H1 (cell line): ENCODE measurements around the gene RUVBL1. TPM values are rescaled to one million over a fixed set of nuclear protein-coding genes. Genes with fewer than 3 reads are reported as not detected.

ENCODE experiments used
- CTCF ChIA-PET: fragments of 300-600 bp; sonication (Branson Sonifier 250); formaldehyde crosslinking; loops from one replicate; lab custom pipeline; 2021; ENCODE audit not compliant: partially characterized antibody; lab: Charles Lee
- POLR2A ChIA-PET: fragments of 300-600 bp; sonication (Branson Sonifier 250); formaldehyde crosslinking; loops from one replicate; lab custom pipeline; 2021; ENCODE audit warnings: inconsistent platforms; ENCODE audit not compliant: partially characterized antibody; lab: Charles Lee
- DNase-seq, 2 experiments: peaks; one replicate each; pipeline versions ENCODE4 v3.0.0 to v3.0.0-alpha.2; 2010 to 2022; ENCODE audit warnings: low spot score in 2 of 2, low read depth in 1 of 2, mixed read lengths in 1 of 2
- FAIRE-seq: peaks from 2 replicates; lab custom pipeline; 2011; peaks lifted over from hg19 to GRCh38; lab: Jason Lieb, UNC
- H2AFZ ChIP-seq: 2 replicates; pipeline ENCODE4 v1.8.1; 2012; ENCODE audit warnings: low read length, inconsistent platforms
- H2AK5ac ChIP-seq: 2 replicates; pipeline ENCODE4 v1.6.1; 2013; ENCODE audit warnings: low read depth, low read length
- H2BK120ac ChIP-seq: replicated peaks from 2 replicates; pipeline ENCODE3; 2013; ENCODE audit warnings: low read depth, low read length, inconsistent platforms
- H2BK12ac ChIP-seq: 2 replicates; pipeline ENCODE4 v1.6.1; 2013; ENCODE audit warnings: low read depth, low read length
- H2BK15ac ChIP-seq: 2 replicates; pipeline ENCODE4 v1.6.1; 2013; ENCODE audit warnings: low read length
- H2BK20ac ChIP-seq: 2 replicates; pipeline ENCODE4 v1.6.1; 2013; ENCODE audit warnings: low read length
- H2BK5ac ChIP-seq: 2 replicates; pipeline ENCODE4 v1.6.1; 2013; ENCODE audit warnings: low read depth, low read length
- H3K14ac ChIP-seq: 2 replicates; pipeline ENCODE4 v1.6.1; 2013; ENCODE audit warnings: inconsistent platforms; ENCODE audit not compliant: insufficient read length
- H3K18ac ChIP-seq: 2 replicates; pipeline ENCODE4 v1.6.1; 2013; ENCODE audit warnings: low read length; ENCODE audit errors: extremely low read depth
- H3K23ac ChIP-seq: 2 replicates; pipeline ENCODE4 v1.6.1; 2013; ENCODE audit warnings: inconsistent platforms; ENCODE audit not compliant: insufficient read length
- H3K23me2 ChIP-seq: 2 replicates; pipeline ENCODE4 v1.6.1; 2013; ENCODE audit warnings: low read depth, low read length
- H3K27ac ChIP-seq: 2 replicates; pipeline ENCODE4 v1.6.1; 2011; ENCODE audit warnings: low read depth, low read length, inconsistent platforms
- H3K27me3 ChIP-seq, 4 experiments: replicated peaks in 1 of 4; 1 replicate in 1 of 4; 2 replicates in 3 of 4; pipeline versions ENCODE4 v1.6.1 to v1.8.1; 2011 to 2013; ENCODE audit warnings: low read length in 3 of 4, mild to moderate bottlenecking in 3 of 4, inconsistent platforms in 2 of 4, mixed read lengths in 2 of 4, moderate library complexity in 1 of 4; ENCODE audit not compliant: control insufficient read depth in 3 of 4, insufficient read depth in 3 of 4; ENCODE audit errors: extremely low read depth in 1 of 4
- H3K36me3 ChIP-seq, 4 experiments: 2 replicates each; pipeline versions ENCODE4 v1.6.1 to v1.8.1; 2011 to 2013; ENCODE audit warnings: mild to moderate bottlenecking in 4 of 4, low read length in 3 of 4, moderate library complexity in 2 of 4, control low read depth in 1 of 4, inconsistent platforms in 1 of 4; ENCODE audit not compliant: insufficient read depth in 4 of 4, control insufficient read depth in 2 of 4
- H3K4ac ChIP-seq: replicated peaks from 2 replicates; pipeline ENCODE3; 2013; ENCODE audit warnings: low read length, low read depth, mixed read lengths, inconsistent platforms; ENCODE audit not compliant: insufficient read length
- H3K4me1 ChIP-seq, 4 experiments: replicated peaks in 1 of 4; 1 replicate in 1 of 4; 2 replicates in 3 of 4; pipeline versions ENCODE4 v1.6.1 to v1.8.1; 2011 to 2013; ENCODE audit warnings: low read length in 3 of 4, inconsistent platforms in 2 of 4, mixed read lengths in 1 of 4; ENCODE audit not compliant: insufficient read depth in 4 of 4, control insufficient read depth in 3 of 4
- H3K4me2 ChIP-seq, 2 experiments: 2 replicates each; pipeline versions ENCODE4 v1.6.1 to v1.8.1; 2011 to 2013; ENCODE audit warnings: low read depth in 2 of 2, low read length in 2 of 2, control low read depth in 1 of 2, inconsistent platforms in 1 of 2, mild to moderate bottlenecking in 1 of 2; ENCODE audit not compliant: insufficient read depth in 1 of 2
- H3K4me3 ChIP-seq, 4 experiments: fragments of 200-600, 300-600 bp in 1 of 4; sonication (generic), shearing (Covaris generic), sonication (Bioruptor Twin) in 1 of 4; 2 replicates each; pipeline versions ENCODE4 v1.5.1 to v1.8.1; 2011 to 2016; ENCODE audit warnings: low read length in 4 of 4, low read depth in 3 of 4, control low read depth in 2 of 4, inconsistent platforms in 2 of 4, mild to moderate bottlenecking in 2 of 4, mixed read lengths in 1 of 4, moderate library complexity in 1 of 4; ENCODE audit not compliant: insufficient read depth in 2 of 4; ENCODE audit errors: extremely low read depth in 1 of 4
- H3K56ac ChIP-seq: replicated peaks from 2 replicates; pipeline ENCODE3; 2013; ENCODE audit warnings: low read depth, mild to moderate bottlenecking, mixed read lengths, low read length, inconsistent platforms; ENCODE audit not compliant: insufficient read length
- H3K79me1 ChIP-seq: 2 replicates; pipeline ENCODE4 v1.6.1; 2013; ENCODE audit warnings: low read depth, low read length, control low read depth
- H3K79me2 ChIP-seq, 2 experiments: 2 replicates each; pipeline versions ENCODE4 v1.6.1 to v1.8.1; 2012 to 2013; ENCODE audit warnings: low read length in 2 of 2, mild to moderate bottlenecking in 2 of 2, inconsistent platforms in 1 of 2; ENCODE audit not compliant: insufficient read depth in 2 of 2, control insufficient read depth in 1 of 2
- H3K9ac ChIP-seq, 4 experiments: replicated peaks in 1 of 4; 1 replicate in 1 of 4; 2 replicates in 3 of 4; pipeline versions ENCODE4 v1.6.1 to v1.8.1; 2011 to 2013; ENCODE audit warnings: low read depth in 3 of 4, low read length in 3 of 4, control low read depth in 2 of 4, mild to moderate bottlenecking in 2 of 4, moderate library complexity in 2 of 4, inconsistent platforms in 1 of 4; ENCODE audit errors: extremely low read depth in 1 of 4
- H3K9me3 ChIP-seq, 2 experiments: 2 replicates each; pipeline versions ENCODE4 v1.6.1 to v1.8.1; 2012 to 2013; ENCODE audit warnings: mild to moderate bottlenecking in 2 of 2, moderate library complexity in 2 of 2, control low read depth in 1 of 2, inconsistent platforms in 1 of 2, low read depth in 1 of 2, low read length in 1 of 2, mixed read lengths in 1 of 2; ENCODE audit not compliant: insufficient read depth in 2 of 2
- H4K20me1 ChIP-seq, 2 experiments: replicated peaks in 1 of 2; 2 replicates each; pipeline versions ENCODE3 to v1.8.1; 2011 to 2013; ENCODE audit warnings: inconsistent platforms in 2 of 2, low read length in 2 of 2, mild to moderate bottlenecking in 1 of 2; ENCODE audit not compliant: insufficient read depth in 2 of 2, control insufficient read depth in 1 of 2
- H4K5ac ChIP-seq: 2 replicates; pipeline ENCODE4 v1.6.1; 2013; ENCODE audit warnings: low read length, low read depth, mixed read lengths, inconsistent platforms; ENCODE audit not compliant: insufficient read length
- H4K8ac ChIP-seq: 2 replicates; pipeline ENCODE4 v1.8.0; 2013; ENCODE audit warnings: mild to moderate bottlenecking, moderate library complexity, low read length, inconsistent platforms; ENCODE audit not compliant: insufficient read depth; ENCODE audit errors: extremely low read depth
- H4K91ac ChIP-seq: replicated peaks from 2 replicates; pipeline ENCODE3; 2013; ENCODE audit warnings: low read length, mixed read lengths, inconsistent platforms; ENCODE audit not compliant: insufficient read length
- BACH1 ChIP-seq: IDR thresholded peaks from 2 replicates; pipeline ENCODE4 v1.6.1; 2012; ENCODE audit warnings: low read length, improper control_type of control experiment
- CHD2 ChIP-seq: IDR thresholded peaks from 2 replicates; pipeline ENCODE4 v1.6.1; 2012; ENCODE audit warnings: low read length, improper control_type of control experiment
- E2F6 ChIP-seq: IDR thresholded peaks from 2 replicates; pipeline ENCODE4 v1.6.1; 2012; ENCODE audit warnings: inconsistent platforms
- EGR1 ChIP-seq: IDR thresholded peaks from 2 replicates; pipeline ENCODE4 v1.6.1; 2011; ENCODE audit warnings: low read depth, low read length, borderline replicate concordance
- GABPA ChIP-seq: IDR thresholded peaks from 2 replicates; pipeline ENCODE4 v1.6.1; 2011; ENCODE audit warnings: mild to moderate bottlenecking, low read length, moderate library complexity, borderline replicate concordance; ENCODE audit not compliant: insufficient read depth
- GTF2F1 ChIP-seq: IDR thresholded peaks from 2 replicates; pipeline ENCODE4 v1.6.1; 2012; ENCODE audit warnings: low read depth, low read length, improper control_type of control experiment, borderline replicate concordance
- MAFK ChIP-seq: IDR thresholded peaks from 2 replicates; pipeline ENCODE4 v1.6.1; 2012; ENCODE audit warnings: low read depth, mild to moderate bottlenecking, improper control_type of control experiment, low read length
- RBBP5 ChIP-seq: IDR thresholded peaks from 2 replicates; pipeline ENCODE4 v1.7.1; 2012; ENCODE audit warnings: low read depth, mild to moderate bottlenecking, inconsistent platforms, low read length, moderate library complexity, borderline replicate concordance
- RXRA ChIP-seq: IDR thresholded peaks from 2 replicates; pipeline ENCODE4 v1.6.1; 2011; ENCODE audit warnings: low read depth, mild to moderate bottlenecking, low read length, moderate library complexity; ENCODE audit not compliant: insufficient read depth
- SAP30 ChIP-seq: fragments of 300-600 bp; sonication (generic); IDR thresholded peaks from 2 replicates; pipeline ENCODE4 v1.7.1; 2012; ENCODE audit warnings: low read length, moderate library complexity, mild to moderate bottlenecking, inconsistent platforms; ENCODE audit not compliant: insufficient read depth, insufficient replicate concordance
- TAF7 ChIP-seq: optimal IDR thresholded peaks from 2 replicates; pipeline ENCODE3; 2011; ENCODE audit warnings: low read depth, mild to moderate bottlenecking, inconsistent platforms, low read length, moderate library complexity, borderline replicate concordance
- TCF12 ChIP-seq: IDR thresholded peaks from 2 replicates; pipeline ENCODE4 v1.6.1; 2011; ENCODE audit warnings: low read depth, mild to moderate bottlenecking, low read length
- WGBS, 2 experiments: shearing (Covaris generic) in 1 of 2; methylation state at CpG; one replicate each; pipeline versions ENCODE4 v1.1.6 to v1.1.7; 2013 to 2015; ENCODE audit warnings: low lambda C conversion rate in 2 of 2, mixed read lengths in 2 of 2, inconsistent platforms in 1 of 2, low coverage in 1 of 2, missing lambda C conversion rate in 1 of 2; ENCODE audit not compliant: insufficient replicate concordance in 2 of 2, insufficient coverage in 1 of 2, insufficient read length in 1 of 2; ENCODE audit errors: extremely low coverage in 1 of 2, missing lambda C conversion rate in 1 of 2; 5-methylcytosine and 5-hydroxymethylcytosine counted together
- polyA plus RNA-seq, 7 experiments: library from polyadenylated mRNA; depleted of rRNA in 3 of 7; stranded (reverse) in 5 of 7; unstranded in 2 of 7; fragments of >200 nt in 5 of 7; fragments of 200-250 nt in 2 of 7; gene quantifications; 1 replicate in 5 of 7; 2 replicates in 1 of 7; 4 replicates in 1 of 7; pipeline versions ENCODE4 v1.2.1 to v1.2.3, GENCODE V29; 2011 to 2013; ENCODE audit warnings: missing spikeins in 2 of 7, mixed read lengths in 2 of 7
- total RNA-seq: library from RNA; stranded (reverse); fragmentation: NEBNext Ultra II Directional; extraction: Animal tissue kit (Norgen Biotek cat#: 25700); gene quantifications from 2 replicates; pipeline ENCODE4 v1.2.1, GENCODE V29; 2021

The RUVBL1 gene
- total and polyA plus RNA-seq, 2 of the 8 experiments (the other 6 are each of a cell fraction or from before 2014, with no cell fraction given), result 112 to 135 TPM

DNA sequence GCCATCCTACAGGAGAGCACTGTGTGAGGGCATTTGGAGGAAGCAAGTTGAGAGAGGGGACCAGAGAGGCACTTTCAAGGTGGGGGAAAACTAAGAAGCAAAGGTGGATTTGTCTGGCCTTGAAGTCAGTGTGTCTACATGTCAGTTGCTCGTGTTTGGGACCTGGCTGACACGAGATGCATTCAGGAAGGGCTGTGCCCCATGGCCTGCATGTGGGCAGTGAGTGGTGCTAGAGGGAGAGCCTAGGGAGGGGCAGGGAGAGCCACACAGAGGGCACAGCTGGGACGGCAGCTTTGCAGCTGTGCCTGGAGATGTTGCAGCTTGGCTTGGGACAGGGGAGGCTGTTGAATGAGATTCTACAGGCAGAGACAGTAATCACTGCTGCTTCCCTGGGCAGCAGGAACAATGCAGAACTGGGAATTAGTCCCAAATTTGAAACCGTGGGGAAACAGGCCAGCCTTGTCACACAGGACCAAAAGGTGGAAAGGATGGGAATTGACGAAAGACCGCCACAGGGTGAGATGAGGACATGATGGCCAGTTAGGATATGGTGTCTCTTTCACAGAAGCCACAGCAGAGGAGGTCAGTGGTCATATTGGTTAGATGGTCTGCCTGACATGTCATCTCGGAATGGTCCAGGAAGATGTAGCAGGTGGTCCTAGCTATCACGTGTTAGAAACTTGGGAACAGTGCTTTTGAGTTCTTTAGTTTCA, 61.4 kb downstream of the RUVBL1 start:
- peaks cover 4 to 15% of the 10 kb centered on the region in 2 experiments for H4K20me1 ChIP-seq
- H3K14ac ChIP-seq, result no peak overlapping the region
- H2BK120ac ChIP-seq, result no peak overlapping the region
- ChIA-PET POLR2A (no interaction called here), CTCF (no interaction called here)
- no peak overlapping the region for H2BK5ac ChIP-seq
- H3K18ac ChIP-seq, result no peak overlapping the region
- H3K27ac ChIP-seq, result no peak overlapping the region
- no peak overlapping the region for H3K4ac ChIP-seq
- no peak overlapping the region for H3K56ac ChIP-seq
- H3K27me3 ChIP-seq, result no peaks in the 10 kb centered on the region
- DNase-seq (no peak), FAIRE-seq (no peak)
- no peak overlapping the region for H4K91ac ChIP-seq
- no peak overlapping the region for H2AK5ac ChIP-seq
- H3K79me2 ChIP-seq, result no peaks in the 10 kb centered on the region
- 80% methylated on average over 8 of the region's 8 CpGs; no CpG with 5 or more reads in 1 of the 2 experiments for WGBS, 2 experiments
- H2BK12ac ChIP-seq, result no peak overlapping the region
- H3K36me3 ChIP-seq, result peaks cover 33 to 92% (median 81%) of the 10 kb centered on the region in 4 experiments
- no peak overlapping the region for H3K4me3 ChIP-seq
- H2BK20ac ChIP-seq, result no peak overlapping the region
- H3K23ac ChIP-seq, result no peak overlapping the region
- H4K5ac ChIP-seq, result no peak overlapping the region
- no peak overlapping the region for H2BK15ac ChIP-seq
- no peak overlapping the region for H3K4me2 ChIP-seq
- no peak overlapping the region; the same call in 1 of the 2 replicates for H4K8ac ChIP-seq
- no peaks in the 10 kb centered on the region for H3K23me2 ChIP-seq
- H3K9me3 ChIP-seq, result no peaks in the 10 kb centered on the region
- no peak overlapping the region for H3K9ac ChIP-seq
- H3K4me1 ChIP-seq, result no peaks in the 10 kb centered on the region
- H3K79me1 ChIP-seq, result no peaks in the 10 kb centered on the region
- no peak overlapping the region for H2AFZ ChIP-seq
- TF ChIP-seq SAP30 (no peak), GTF2F1 (no peak), CHD2 (no peak), RXRA (no peak), TCF12 (no peak), GABPA (no peak), RBBP5 (no peak), TAF7 (no peak), MAFK (no peak), E2F6 (no peak), EGR1 (no peak), BACH1 (no peak)
